ENCODE results near the gene S1PR3. TPM values are rescaled to one million over a fixed set of nuclear protein-coding genes. Genes with fewer than 3 reads are reported as not detected.

S1PR3 gene
- total and polyA plus RNA-seq, 4 donors = 1.4 to 4.5 (median 2.9) TPM

GRCh38 chr9:89008055-89008743, 16.9 kb downstream of the S1PR3 start:
- DNase-seq (ENCODE audit: low spot score) = no peak
- Histone ChIP-seq H3K9ac (ENCODE audit: low read depth in 1 of 2, low read length in 2 of 2) (no peak overlapping the region), H3K4me3 (ENCODE audit: low read depth in 1 of 3, low read length in 3 of 3) (no peak overlapping the region), H3K4me1 (ENCODE audit: control insufficient read depth in 4 of 4, insufficient read depth in 4 of 4, low read length in 3 of 4) (no peaks in the 10 kb centered on the region), H3K9me3 (ENCODE audit: control insufficient read depth in 4 of 4, low read length in 3 of 4) (no peaks in the 10 kb centered on the region), H3K36me3 (ENCODE audit: control insufficient read depth in 4 of 4, insufficient read depth in 3 of 4, low read depth in 1 of 4, low read length in 3 of 4) (no peaks in the 10 kb centered on the region), H3K27ac (ENCODE audit: low read depth in 1 of 2, low read length in 2 of 2) (no peak overlapping the region), H3K27me3 (ENCODE audit: control insufficient read depth in 4 of 4, insufficient read depth in 4 of 4, low read length in 3 of 4) (no peaks in the 10 kb centered on the region)
- TF ChIP-seq FOXA1 (IDR thresholded peaks at IDR 0.05) (no peak), JUND (IDR thresholded peaks at IDR 0.05) (no peak), SP1 (IDR thresholded peaks at IDR 0.05) (no peak), HNF4A (conservative IDR thresholded peaks at IDR 0.05) (no peak), ATF3 (IDR thresholded peaks at IDR 0.05) (no peak), EGR1 (IDR thresholded peaks at IDR 0.05; ENCODE audit: low read depth in 2 of 2) (no peak), FOXA2 (IDR thresholded peaks at IDR 0.05) (no peak), MAX (IDR thresholded peaks at IDR 0.05) (no peak), GABPA (IDR thresholded peaks at IDR 0.05 in 1 of 2, conservative IDR thresholded peaks at IDR 0.05 in 1 of 2) (no peak), RXRA (IDR thresholded peaks at IDR 0.05) (no peak), HNF4G (IDR thresholded peaks at IDR 0.05) (no peak), YY1 (IDR thresholded peaks at IDR 0.05) (no peak), REST (IDR thresholded peaks at IDR 0.05) (no peak), NR2F2 (IDR thresholded peaks at IDR 0.05) (no peak), TAF1 (conservative IDR thresholded peaks at IDR 0.05) (no peak), ZBTB33 (IDR thresholded peaks at IDR 0.05) (no peak)
- WGBS = 83% methylated on average over 9 of the region's 9 CpGs

GRCh38 chr9:89008744-89009545, 17.7 kb downstream of the S1PR3 start:
- Histone ChIP-seq H3K4me1 (ENCODE audit: control insufficient read depth in 4 of 4, insufficient read depth in 4 of 4, low read length in 3 of 4) (no peaks in the 10 kb centered on the region), H3K27me3 (ENCODE audit: control insufficient read depth in 4 of 4, insufficient read depth in 4 of 4, low read length in 3 of 4) (no peaks in the 10 kb centered on the region), H3K9ac (ENCODE audit: low read depth in 1 of 2, low read length in 2 of 2) (no peak overlapping the region), H3K36me3 (ENCODE audit: control insufficient read depth in 4 of 4, insufficient read depth in 3 of 4, low read depth in 1 of 4, low read length in 3 of 4) (no peaks in the 10 kb centered on the region), H3K9me3 (ENCODE audit: control insufficient read depth in 4 of 4, low read length in 3 of 4) (no peaks in the 10 kb centered on the region), H3K4me3 (ENCODE audit: low read depth in 1 of 3, low read length in 3 of 3) (no peak overlapping the region), H3K27ac (ENCODE audit: low read depth in 1 of 2, low read length in 2 of 2) (no peak overlapping the region)
- WGBS = 77% methylated on average over 12 of the region's 12 CpGs
- DNase-seq (ENCODE audit: low spot score) = no peak
- TF ChIP-seq YY1 (IDR thresholded peaks at IDR 0.05) (no peak), FOXA2 (IDR thresholded peaks at IDR 0.05) (no peak), FOXA1 (IDR thresholded peaks at IDR 0.05) (no peak)
